Measurements from ENCODE around the gene NPAS3. TPM values are rescaled to one million over a fixed set of nuclear protein-coding genes. Genes with fewer than 3 reads are reported as not detected.
A peak's percentile ranks its signal among the peaks of the same experiment; 100 is the strongest.

NPAS3 gene
- total RNA-seq, 1 donor from 2014 or later, result 2.4 TPM

DNA sequence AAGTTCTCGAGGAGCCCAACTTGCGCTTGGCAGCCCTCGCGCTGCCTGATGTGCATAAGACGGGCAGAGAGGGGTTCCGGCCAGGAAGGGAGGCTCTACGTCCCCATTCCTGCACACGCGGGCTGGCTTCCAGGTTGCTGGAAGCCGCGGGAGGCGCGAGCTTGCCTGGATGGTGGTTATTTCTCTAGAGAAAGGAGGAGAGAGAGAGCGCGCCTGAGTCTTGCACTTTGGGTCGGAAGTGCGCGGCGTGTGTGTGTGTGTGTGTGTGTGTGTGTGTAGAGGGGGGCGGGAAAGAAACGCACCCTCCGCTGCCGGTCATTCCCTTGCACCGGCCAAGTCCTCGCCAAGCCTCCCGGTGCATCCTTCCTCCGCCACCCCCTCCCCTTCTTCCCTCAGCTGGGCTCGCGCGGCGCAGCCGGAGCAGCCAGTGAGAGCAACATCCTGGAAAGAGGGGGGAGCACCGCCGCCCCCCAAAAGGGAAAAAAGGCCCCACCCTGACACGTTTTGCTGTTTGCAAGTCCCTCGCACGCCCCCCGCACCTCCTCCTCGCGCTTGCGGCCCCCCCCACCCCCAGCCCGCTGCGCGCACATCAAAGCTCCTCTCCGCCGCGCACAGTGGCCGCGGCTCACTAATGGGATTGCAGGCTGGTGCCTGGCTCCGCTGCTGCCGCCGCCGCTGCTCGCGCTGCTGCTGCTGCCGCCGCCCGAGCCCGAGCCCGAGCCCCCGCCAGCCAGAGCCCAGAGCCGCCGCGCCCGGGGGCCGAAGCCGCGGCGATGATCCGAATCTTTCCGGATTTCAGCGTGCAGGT, 4.4 kb upstream of the NPAS3 start:
- H3K4me1 Mint-ChIP-seq (ENCODE audit: unreplicated experiment), result peaks cover 22% of the 10 kb centered on the region
- DNase-seq (ENCODE audit: extremely low spot score, unreplicated experiment), result no peak
- H3K27me3 Mint-ChIP-seq (ENCODE audit: unreplicated experiment), result peaks cover 74% of the 10 kb centered on the region

DNA sequence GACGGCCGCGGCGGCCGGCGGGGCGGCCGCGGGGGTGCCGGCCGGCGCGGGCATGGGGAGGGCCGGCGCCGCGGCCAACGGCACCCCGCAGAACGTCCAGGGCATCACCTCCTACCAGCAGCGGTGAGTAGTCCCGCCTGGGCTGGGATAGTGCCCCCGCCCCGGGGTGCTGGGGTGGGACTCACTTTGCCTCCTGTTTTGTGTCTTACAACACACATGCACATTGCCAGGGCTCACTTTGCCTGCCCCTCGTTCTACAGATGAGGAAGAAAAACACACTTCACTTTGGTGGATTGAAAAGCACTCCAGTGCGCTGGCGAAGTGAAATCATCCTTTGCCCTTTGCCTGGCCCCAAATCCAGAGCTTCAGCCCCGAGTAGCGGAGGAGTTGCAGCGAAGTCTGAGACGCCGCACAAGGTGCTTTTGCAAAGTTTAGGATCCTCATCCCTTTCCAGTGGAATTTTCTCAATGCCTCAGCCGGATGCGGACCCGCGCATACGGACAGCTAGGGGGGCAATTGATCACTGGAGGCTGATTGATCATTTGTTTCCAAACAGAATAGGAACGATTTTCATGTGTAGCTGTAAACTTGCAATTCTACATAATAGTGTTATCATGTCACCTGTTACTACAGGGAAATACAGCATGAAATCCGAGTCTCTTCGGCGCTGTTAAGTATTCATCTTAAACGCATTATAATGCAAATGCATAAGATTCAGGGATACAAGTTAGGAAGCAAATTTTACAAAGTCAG, 3.6 kb upstream of the NPAS3 start:
- Mint-ChIP-seq H3K27ac (ENCODE audit: unreplicated experiment) (no peak overlapping the region), H3K27me3 (ENCODE audit: unreplicated experiment) (peaks cover 68% of the 10 kb centered on the region)

More for the DNA sequence above, 4.4 kb upstream of the NPAS3 start:
- no peak overlapping the region for H3K27ac Mint-ChIP-seq (ENCODE audit: unreplicated experiment)
- H3K36me3 Mint-ChIP-seq (ENCODE audit: unreplicated experiment), result no peaks in the 10 kb centered on the region
- TF ChIP-seq, protein P1, sequence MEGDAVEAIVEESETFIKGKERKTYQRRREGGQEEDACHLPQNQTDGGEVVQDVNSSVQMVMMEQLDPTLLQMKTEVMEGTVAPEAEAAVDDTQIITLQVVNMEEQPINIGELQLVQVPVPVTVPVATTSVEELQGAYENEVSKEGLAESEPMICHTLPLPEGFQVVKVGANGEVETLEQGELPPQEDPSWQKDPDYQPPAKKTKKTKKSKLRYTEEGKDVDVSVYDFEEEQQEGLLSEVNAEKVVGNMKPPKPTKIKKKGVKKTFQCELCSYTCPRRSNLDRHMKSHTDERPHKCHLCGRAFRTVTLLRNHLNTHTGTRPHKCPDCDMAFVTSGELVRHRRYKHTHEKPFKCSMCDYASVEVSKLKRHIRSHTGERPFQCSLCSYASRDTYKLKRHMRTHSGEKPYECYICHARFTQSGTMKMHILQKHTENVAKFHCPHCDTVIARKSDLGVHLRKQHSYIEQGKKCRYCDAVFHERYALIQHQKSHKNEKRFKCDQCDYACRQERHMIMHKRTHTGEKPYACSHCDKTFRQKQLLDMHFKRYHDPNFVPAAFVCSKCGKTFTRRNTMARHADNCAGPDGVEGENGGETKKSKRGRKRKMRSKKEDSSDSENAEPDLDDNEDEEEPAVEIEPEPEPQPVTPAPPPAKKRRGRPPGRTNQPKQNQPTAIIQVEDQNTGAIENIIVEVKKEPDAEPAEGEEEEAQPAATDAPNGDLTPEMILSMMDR (IDR thresholded peaks at IDR 0.05), result no peak
- H3K9me3 Mint-ChIP-seq (ENCODE audit: unreplicated experiment), result no peaks in the 10 kb centered on the region
- H3K4me3 Mint-ChIP-seq (ENCODE audit: unreplicated experiment), result peak overlapping the region; percentile 74

DNA sequence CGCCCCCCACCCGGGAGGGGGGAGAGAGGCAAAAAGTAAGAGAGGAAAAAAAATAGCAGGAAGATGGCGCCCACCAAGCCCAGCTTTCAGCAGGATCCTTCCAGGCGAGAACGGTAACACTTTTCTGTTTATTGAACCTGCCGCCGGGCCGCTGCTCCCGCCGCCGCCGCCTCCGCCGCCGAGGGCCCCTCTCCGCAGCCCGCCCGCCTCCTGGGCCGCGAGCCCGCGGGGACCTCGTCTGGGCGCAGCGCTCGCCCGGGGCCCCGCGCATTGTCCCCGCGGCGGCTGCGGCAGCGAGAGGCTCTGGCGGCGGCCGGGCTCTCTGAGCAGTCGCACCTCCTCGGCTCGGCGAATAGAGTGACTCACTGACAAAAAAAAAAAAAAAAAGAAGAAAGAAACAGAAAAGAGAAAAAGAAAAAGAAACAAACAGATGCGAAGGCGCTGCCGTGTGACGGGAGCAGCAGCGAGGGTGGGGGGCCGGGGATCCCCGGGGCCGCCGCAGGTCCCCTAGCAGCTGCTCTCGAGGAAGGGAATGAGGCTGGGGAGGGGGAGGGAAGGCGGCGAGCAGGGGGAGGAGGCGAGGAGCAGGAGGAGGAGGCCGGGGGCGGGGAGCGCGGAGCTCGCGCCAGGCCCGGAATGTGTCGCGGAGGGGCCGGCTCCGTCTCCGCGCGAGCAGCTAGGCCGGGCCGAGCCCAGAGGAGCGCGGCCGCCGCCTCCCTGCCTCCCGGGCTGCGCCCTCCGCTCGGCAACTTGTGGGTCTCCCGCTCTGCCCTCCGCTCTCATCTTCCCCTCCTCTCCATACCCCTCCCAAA, 781 bp downstream of the NPAS3 start:
- H3K4me1 Mint-ChIP-seq (ENCODE audit: unreplicated experiment), result peaks cover 19% of the 10 kb centered on the region
- no peaks in the 10 kb centered on the region for H3K9me3 Mint-ChIP-seq (ENCODE audit: unreplicated experiment)
- H3K27me3 Mint-ChIP-seq (ENCODE audit: unreplicated experiment), result peaks cover 35% of the 10 kb centered on the region
- peak overlapping the region; percentile 83 for H3K4me3 Mint-ChIP-seq (ENCODE audit: unreplicated experiment)
- peak; percentile 89 for DNase-seq (ENCODE audit: extremely low spot score, unreplicated experiment)
- TF ChIP-seq, protein P1 (IDR thresholded peaks at IDR 0.05), result no peak
- H3K27ac Mint-ChIP-seq (ENCODE audit: unreplicated experiment), result peak overlapping the region; percentile 84
- no peaks in the 10 kb centered on the region for H3K36me3 Mint-ChIP-seq (ENCODE audit: unreplicated experiment)

More for the DNA sequence above, 3.6 kb upstream of the NPAS3 start:
- DNase-seq (ENCODE audit: extremely low spot score, unreplicated experiment), result no peak
- Mint-ChIP-seq H3K9me3 (ENCODE audit: unreplicated experiment) (no peaks in the 10 kb centered on the region), H3K36me3 (ENCODE audit: unreplicated experiment) (no peaks in the 10 kb centered on the region), H3K4me3 (ENCODE audit: unreplicated experiment) (peak overlapping the region; percentile 70), H3K4me1 (ENCODE audit: unreplicated experiment) (peaks cover 25% of the 10 kb centered on the region)
- TF ChIP-seq, protein P1 (IDR thresholded peaks at IDR 0.05), result no peak

DNA sequence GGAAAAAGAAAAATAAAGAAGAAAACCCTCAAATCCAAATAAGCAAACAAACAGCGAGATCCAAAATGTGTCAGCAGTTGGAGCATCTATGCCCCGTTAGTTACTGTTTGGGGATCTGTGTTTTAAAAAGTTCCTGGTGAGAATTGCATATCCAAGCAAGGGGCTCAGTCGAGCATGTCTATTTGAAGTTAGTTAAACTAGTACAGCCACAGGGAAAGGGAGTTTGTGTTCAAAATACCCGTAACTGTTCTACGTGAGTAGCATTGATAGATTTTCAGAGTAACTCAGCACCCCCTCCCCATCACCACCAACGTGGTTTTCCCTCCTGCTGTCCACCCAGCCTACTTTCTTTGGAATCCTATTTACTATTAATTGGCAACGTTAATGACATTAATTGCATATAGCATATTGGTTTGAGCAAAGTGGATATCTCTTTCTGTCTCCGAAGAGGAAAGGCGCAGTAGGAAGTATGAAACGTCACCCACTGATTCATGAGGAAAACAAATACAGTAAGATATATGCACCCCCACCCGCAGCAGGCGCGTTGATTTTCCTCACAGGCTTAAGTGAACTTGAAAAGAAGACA, 1.5 kb downstream of the NPAS3 start:
- H3K4me1 Mint-ChIP-seq (ENCODE audit: unreplicated experiment), result peaks cover 16% of the 10 kb centered on the region
- no peak for DNase-seq (ENCODE audit: extremely low spot score, unreplicated experiment)
- peak overlapping the region; percentile 84 for H3K27ac Mint-ChIP-seq (ENCODE audit: unreplicated experiment)
- TF ChIP-seq, protein P1 (IDR thresholded peaks at IDR 0.05), result no peak
- H3K27me3 Mint-ChIP-seq (ENCODE audit: unreplicated experiment), result peaks cover 32% of the 10 kb centered on the region
- peak overlapping the region; percentile 83 for H3K4me3 Mint-ChIP-seq (ENCODE audit: unreplicated experiment)
- no peaks in the 10 kb centered on the region for H3K9me3 Mint-ChIP-seq (ENCODE audit: unreplicated experiment)
- H3K36me3 Mint-ChIP-seq (ENCODE audit: unreplicated experiment), result no peaks in the 10 kb centered on the region
